Memory B cell (primary cell): Measurements from ENCODE around the gene CWC15.
"Not testable (repeated sequence)": the region's sequence is repeated elsewhere in the genome, so short reads cannot be mapped to it uniquely, and the experiment has no call there.

Source experiments
- ATAC-seq: fragments of 150-1000 bp; cut with Tn5 transposase; 2 replicates; pipeline ENCODE4 v1.10.0; 2021; ENCODE audit warnings: low read depth, mild to moderate bottlenecking, moderate library complexity
- DNase-seq, 2 donors: peaks; one replicate each; pipeline ENCODE4 v3.0.0; 2022; ENCODE audit warnings: low spot score in 2 of 2
- H3K27ac Mint-ChIP-seq: one replicate; pipeline ENCODE4 v1.8.0; 2022; ENCODE audit warnings: mild to moderate bottlenecking, moderate library complexity, mixed read lengths
- H3K27me3 Mint-ChIP-seq: one replicate; pipeline ENCODE4 v1.8.0; 2022; ENCODE audit warnings: mixed read lengths
- H3K36me3 Mint-ChIP-seq: one replicate; pipeline ENCODE4 v1.8.0; 2022; ENCODE audit warnings: mild to moderate bottlenecking, mixed read lengths
- H3K4me1 Mint-ChIP-seq: one replicate; pipeline ENCODE4 v1.8.0; 2022; ENCODE audit warnings: mixed read lengths
- H3K4me3 Mint-ChIP-seq: one replicate; pipeline ENCODE4 v1.8.0; 2022; ENCODE audit warnings: mild to moderate bottlenecking, moderate library complexity, mixed read lengths
- H3K9me3 Mint-ChIP-seq: one replicate; pipeline ENCODE4 v1.8.0; 2022; ENCODE audit warnings: mixed read lengths

CWC15 gene

GRCh38 chr11:94920311-94920710 lies 53.0 kb downstream of the CWC15 start:
- DNase-seq, result no peak
- no peaks in the 10 kb centered on the region for H3K9me3 Mint-ChIP-seq
- no peak overlapping the region for H3K4me3 Mint-ChIP-seq
- peaks cover 5% of the 10 kb centered on the region for H3K27me3 Mint-ChIP-seq
- peaks cover 11% of the 10 kb centered on the region for H3K4me1 Mint-ChIP-seq
- no peak overlapping the region for H3K27ac Mint-ChIP-seq
- no peaks in the 10 kb centered on the region for H3K36me3 Mint-ChIP-seq
- ATAC-seq, result no peak

- DNase-seq, H3K4me1 Mint-ChIP-seq, H3K36me3 Mint-ChIP-seq, H3K4me3 Mint-ChIP-seq, ATAC-seq, H3K27me3 Mint-ChIP-seq, H3K27ac Mint-ChIP-seq, H3K9me3 Mint-ChIP-seq: not testable (repeated sequence)
Measured at GRCh38 chr11:94913718-94914394, 59.5 kb downstream of the CWC15 start.

GRCh38 chr11:94912806-94913205 lies 60.5 kb downstream of the CWC15 start:
- H3K27ac Mint-ChIP-seq, result no peak overlapping the region
- DNase-seq, result no peak
- no peak overlapping the region for H3K4me3 Mint-ChIP-seq
- H3K36me3 Mint-ChIP-seq, result no peaks in the 10 kb centered on the region
- ATAC-seq, result no peak
- H3K27me3 Mint-ChIP-seq, result peaks cover 9% of the 10 kb centered on the region
- H3K9me3 Mint-ChIP-seq, result no peaks in the 10 kb centered on the region
- H3K4me1 Mint-ChIP-seq, result no peaks in the 10 kb centered on the region
